PFSK-1 (cell line): ENCODE results near the gene SYTL1.

ENCODE experiments used
- POLR2AphosphoS5 ChIP-seq: IDR thresholded peaks from 2 replicates; pipeline ENCODE4 v1.6.1; 2012; ENCODE audit warnings: low read depth, mild to moderate bottlenecking, control low read depth, low read length, moderate library complexity
- TF ChIP-seq, protein P1 (sequence below), 2 experiments: IDR thresholded peaks; 2 replicates each; pipeline versions ENCODE4 v1.6.1 to v1.8.0; 2011 to 2012; ENCODE audit warnings: low read depth in 2 of 2, low read length in 2 of 2, control low read depth in 1 of 2, inconsistent platforms in 1 of 2, mild to moderate bottlenecking in 1 of 2, moderate library complexity in 1 of 2; ENCODE audit not compliant: insufficient read depth in 1 of 2

DNA sequence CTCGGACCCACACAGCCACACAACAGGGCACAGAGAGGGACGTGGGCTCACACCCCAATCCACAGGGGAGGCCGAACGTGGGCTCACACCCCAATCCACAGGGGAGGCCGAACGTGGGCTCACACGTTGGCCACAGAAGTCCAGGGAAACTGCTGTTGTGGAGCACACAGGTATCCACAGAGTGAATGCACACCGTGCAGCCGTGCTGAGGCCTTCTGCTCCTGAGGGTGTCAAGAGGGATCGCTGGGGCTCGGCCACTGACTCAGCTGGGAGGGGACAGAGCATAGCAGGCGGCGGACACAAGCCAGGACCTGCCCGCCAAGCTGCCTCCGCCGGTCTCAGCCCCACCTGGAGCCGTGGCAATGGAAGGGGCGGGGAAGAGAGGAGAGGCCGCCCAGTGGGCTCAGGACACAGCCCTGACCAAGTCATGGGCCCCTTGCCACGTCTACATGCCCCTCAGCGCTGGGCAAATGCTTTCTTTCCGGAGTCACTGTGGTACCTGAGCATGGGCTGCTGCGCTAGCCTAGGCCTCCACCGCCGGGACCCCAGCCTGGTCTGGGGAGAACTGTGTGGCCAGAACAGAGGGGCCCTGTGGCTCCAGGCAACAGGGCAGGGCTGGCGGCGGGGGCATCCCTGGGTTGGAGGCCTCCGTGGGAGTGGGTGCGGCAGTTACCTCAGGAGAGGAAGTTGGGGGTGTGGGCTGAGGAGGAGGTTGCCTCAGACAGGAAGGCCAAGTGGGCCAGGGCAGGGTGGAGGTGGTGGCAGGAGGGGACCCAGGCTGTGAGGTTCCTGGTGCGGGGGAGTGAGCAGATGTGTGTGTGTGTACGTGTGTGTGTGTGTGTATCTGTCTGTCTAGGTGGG, 1.2 kb downstream of the SYTL1 start:
- TF ChIP-seq POLR2AphosphoS5, result no peak
- TF ChIP-seq, protein P1, sequence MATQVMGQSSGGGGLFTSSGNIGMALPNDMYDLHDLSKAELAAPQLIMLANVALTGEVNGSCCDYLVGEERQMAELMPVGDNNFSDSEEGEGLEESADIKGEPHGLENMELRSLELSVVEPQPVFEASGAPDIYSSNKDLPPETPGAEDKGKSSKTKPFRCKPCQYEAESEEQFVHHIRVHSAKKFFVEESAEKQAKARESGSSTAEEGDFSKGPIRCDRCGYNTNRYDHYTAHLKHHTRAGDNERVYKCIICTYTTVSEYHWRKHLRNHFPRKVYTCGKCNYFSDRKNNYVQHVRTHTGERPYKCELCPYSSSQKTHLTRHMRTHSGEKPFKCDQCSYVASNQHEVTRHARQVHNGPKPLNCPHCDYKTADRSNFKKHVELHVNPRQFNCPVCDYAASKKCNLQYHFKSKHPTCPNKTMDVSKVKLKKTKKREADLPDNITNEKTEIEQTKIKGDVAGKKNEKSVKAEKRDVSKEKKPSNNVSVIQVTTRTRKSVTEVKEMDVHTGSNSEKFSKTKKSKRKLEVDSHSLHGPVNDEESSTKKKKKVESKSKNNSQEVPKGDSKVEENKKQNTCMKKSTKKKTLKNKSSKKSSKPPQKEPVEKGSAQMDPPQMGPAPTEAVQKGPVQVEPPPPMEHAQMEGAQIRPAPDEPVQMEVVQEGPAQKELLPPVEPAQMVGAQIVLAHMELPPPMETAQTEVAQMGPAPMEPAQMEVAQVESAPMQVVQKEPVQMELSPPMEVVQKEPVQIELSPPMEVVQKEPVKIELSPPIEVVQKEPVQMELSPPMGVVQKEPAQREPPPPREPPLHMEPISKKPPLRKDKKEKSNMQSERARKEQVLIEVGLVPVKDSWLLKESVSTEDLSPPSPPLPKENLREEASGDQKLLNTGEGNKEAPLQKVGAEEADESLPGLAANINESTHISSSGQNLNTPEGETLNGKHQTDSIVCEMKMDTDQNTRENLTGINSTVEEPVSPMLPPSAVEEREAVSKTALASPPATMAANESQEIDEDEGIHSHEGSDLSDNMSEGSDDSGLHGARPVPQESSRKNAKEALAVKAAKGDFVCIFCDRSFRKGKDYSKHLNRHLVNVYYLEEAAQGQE (IDR thresholded peaks at IDR 0.05; ENCODE audit: insufficient read depth in 1 of 2, low read depth in 2 of 2, low read length in 2 of 2), result no peak
